ENCODE measurements around the gene TREM2. TPM values are rescaled to one million over a fixed set of nuclear protein-coding genes. Genes with fewer than 3 reads are reported as not detected.

TREM2 gene
- total RNA-seq, 1 donor, result not detected

DNA sequence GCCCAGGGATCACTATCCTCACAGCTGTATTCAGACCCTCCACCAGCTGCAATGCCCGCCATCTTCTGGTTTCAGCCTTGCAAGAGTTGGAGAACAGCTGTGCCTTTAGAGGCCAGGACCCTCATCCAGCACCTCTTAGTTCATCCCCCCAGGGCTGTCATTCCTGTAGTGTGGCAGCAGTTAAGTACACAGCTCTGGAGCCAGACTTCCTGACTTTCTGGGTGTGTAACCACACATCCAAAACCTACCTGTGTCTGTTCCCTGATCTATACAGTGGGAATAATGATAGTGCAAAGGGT lies 452 bp upstream of the TREM2 start:
- no peak for TF ChIP-seq CTCF (IDR thresholded peaks at IDR 0.05; ENCODE audit: insufficient read depth, low read depth, low read length)
- no peak for DNase-seq (ENCODE audit: low read depth)
- H3K4me3 ChIP-seq (ENCODE audit: low read depth, low read length), result no peak overlapping the region

DNA sequence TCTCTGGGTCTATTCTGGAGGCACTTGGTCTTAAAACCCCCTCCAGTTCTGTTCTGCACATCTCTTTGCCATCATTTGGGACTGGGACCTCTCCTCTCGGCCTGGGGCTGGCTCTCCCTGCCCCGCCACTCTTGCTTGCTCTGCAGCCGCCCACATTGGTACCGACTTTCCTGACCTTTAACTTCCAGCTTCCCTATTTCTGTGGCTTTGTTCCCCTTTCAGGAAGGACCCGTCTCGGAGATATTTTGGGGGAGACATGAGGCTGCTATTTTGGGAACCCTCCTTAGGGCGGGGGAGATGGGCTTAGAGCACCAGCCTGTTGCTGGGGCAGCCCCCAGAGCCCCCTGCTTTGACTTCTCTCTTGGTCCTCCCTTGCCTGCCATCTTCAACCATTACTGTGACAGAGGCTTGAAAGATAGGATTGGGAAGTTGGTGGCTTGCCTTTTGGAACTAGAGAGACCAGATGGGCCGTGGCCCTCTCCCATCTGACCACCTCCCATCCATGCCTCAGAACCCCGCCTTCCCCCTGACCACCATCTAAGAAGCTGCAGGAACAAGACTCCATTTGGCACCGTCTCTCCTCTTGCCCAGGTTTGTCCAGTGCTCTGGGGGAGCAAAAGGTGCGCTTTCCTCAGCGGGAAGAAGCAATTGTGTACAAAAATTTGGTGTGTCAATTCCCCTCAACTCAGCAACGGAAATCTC lies 914 bp downstream of the TREM2 start:
- no peak for DNase-seq (ENCODE audit: low read depth)
- no peak for TF ChIP-seq CTCF (IDR thresholded peaks at IDR 0.05; ENCODE audit: insufficient read depth, low read depth, low read length)
- H3K4me3 ChIP-seq (ENCODE audit: low read depth, low read length), result no peak overlapping the region

DNA sequence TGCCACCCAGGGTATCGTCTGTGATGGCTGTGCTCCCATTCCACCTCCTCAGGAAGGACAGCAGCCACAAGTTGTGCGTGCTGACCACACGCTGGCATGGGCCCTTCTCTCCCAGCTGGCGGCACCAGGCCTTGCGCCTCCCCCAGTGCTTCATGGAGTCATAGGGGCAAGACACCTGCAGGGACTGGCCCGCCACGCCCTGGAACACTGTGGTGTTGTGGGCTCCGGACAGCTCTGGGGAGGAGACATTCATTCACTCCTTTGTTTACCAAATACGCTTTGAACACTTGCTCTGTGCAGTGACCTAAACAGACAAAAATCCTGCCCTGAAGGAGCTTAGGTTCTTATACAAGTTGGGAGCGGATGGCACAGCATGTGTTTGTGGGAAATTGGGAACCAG lies 1.5 kb downstream of the TREM2 start:
- no peak for TF ChIP-seq CTCF (IDR thresholded peaks at IDR 0.05; ENCODE audit: insufficient read depth, low read depth, low read length)
- no peak for DNase-seq (ENCODE audit: low read depth)

DNA sequence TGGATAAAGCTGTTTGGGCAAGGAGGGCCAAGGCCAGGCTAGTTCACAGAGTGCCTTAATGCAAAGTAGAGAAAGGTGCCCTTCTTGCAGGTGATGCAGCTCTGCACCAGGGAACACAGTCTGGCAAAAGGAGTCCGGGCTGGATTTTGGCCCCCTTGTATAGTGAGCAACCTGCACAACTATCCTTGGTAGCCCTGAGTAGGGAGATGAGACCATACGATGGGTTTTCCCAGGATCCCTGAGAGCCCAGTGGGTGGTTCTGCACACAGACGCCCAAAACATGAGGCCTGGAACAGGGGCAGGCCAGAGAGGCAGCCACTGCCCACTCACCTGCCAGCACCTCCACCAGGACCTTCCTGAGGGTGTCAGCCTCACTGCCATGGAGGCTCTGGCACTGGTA lies 2.0 kb downstream of the TREM2 start:
- DNase-seq (ENCODE audit: low read depth), result no peak
- TF ChIP-seq CTCF (IDR thresholded peaks at IDR 0.05; ENCODE audit: insufficient read depth, low read depth, low read length), result no peak
- H3K4me3 ChIP-seq (ENCODE audit: low read depth, low read length), result no peak overlapping the region

More for the DNA sequence above, 1.5 kb downstream of the TREM2 start:
- H3K4me3 ChIP-seq (ENCODE audit: low read depth, low read length), result no peak overlapping the region

DNA sequence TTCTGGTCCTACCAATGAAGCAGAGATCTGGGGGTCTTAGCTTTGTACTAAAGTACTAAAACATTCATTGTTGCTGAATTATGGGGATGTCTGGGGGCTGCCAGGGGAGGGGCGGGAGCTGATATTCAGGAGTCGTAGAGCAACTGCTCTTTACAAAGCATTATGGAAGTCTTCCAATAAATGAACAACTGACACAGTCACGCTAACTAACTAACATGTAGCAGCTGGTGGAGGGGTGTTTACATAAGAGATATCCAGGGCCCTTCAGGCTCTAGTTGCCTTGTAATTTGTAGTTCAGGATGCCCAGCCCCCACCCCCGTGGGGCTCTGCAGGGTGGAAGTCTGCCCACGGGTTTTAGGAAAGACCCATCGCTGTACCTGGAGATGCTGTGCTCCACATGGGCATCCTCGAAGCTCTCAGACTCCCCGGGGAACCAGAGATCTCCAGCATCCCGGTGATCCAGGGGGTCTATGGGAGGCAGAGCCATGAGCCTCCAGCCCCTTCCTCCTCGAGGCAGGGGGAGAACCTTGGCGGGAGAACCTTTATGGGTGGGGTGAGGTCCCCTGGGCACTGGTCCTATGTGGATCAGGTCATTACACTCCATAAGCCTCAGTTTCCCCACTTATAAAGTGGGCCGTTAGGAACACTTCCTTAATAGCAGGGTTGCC lies 3.4 kb downstream of the TREM2 start:
- peak; percentile 4 for DNase-seq (ENCODE audit: low read depth)
- TF ChIP-seq CTCF (IDR thresholded peaks at IDR 0.05; ENCODE audit: insufficient read depth, low read depth, low read length), result no peak
- no peak overlapping the region for H3K4me3 ChIP-seq (ENCODE audit: low read depth, low read length)

GRCh38 chr6:41157323-41157722 lies 5.6 kb downstream of the TREM2 start:
- TF ChIP-seq CTCF (IDR thresholded peaks at IDR 0.05; ENCODE audit: insufficient read depth, low read depth, low read length), result no peak
- no peak overlapping the region for H3K4me3 ChIP-seq (ENCODE audit: low read depth, low read length)
- DNase-seq (ENCODE audit: low read depth), result no peak

DNA sequence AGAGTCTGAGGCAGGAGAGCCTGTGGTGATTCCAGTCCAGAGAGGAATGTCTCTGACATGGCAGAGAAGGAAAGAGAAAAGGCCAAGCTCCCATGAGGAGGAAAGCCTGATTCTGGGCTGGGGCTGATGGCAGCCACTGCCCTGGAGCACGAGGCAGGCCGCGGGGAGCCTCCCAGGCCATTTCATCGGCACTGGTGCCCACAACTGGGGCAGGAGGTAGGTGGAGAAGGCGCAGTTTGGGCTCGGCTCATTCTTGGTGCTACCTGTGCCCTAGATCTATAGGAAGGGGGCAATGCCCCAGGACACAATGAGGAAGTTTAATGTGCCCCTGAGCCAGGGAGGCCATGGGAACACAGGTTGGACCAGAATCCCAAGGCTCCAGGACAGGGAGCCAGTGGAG lies 6.1 kb downstream of the TREM2 start:
- no peak for TF ChIP-seq CTCF (IDR thresholded peaks at IDR 0.05; ENCODE audit: insufficient read depth, low read depth, low read length)
- DNase-seq (ENCODE audit: low read depth), result no peak
- no peak overlapping the region for H3K4me3 ChIP-seq (ENCODE audit: low read depth, low read length)

Data from fibroblast of villous mesenchyme (primary cell).